Hepatocyte (in vitro differentiated cells): ENCODE measurements around the gene PPM1F.
"Not testable (repeated sequence)": the region's sequence is repeated elsewhere in the genome, so short reads cannot be mapped to it uniquely, and the experiment has no call there.

Source experiments
- CTCF ChIP-seq: fragments of 200-600 bp; sonication (generic); IDR thresholded peaks from 2 replicates; pipeline ENCODE4 v1.5.1; 2016; ENCODE audit warnings: antibody characterized with exemption, mild to moderate bottlenecking; ENCODE audit not compliant: poor library complexity
- EZH2phosphoT487 ChIP-seq: fragments of 200-600 bp; sonication (generic); IDR thresholded peaks from one replicate; pipeline ENCODE4 v1.6.1; 2018; ENCODE audit warnings: antibody characterized with exemption, mild to moderate bottlenecking, low read depth, moderate library complexity; ENCODE audit not compliant: unreplicated experiment, severe bottlenecking

GRCh38 chr22:21905234-21905633 is 47.4 kb downstream of the PPM1F start:
- not testable (repeated sequence) for TF ChIP-seq CTCF, EZH2phosphoT487
